ENCODE data around the gene FAF1. TPM values are rescaled to one million over a fixed set of nuclear protein-coding genes. Genes with fewer than 3 reads are reported as not detected.

Gene FAF1
- total and polyA plus RNA-seq, 4 donors = 27.2 to 51.6 (median 37.1) TPM

- 94 to 98% methylated on average over 3 of the region's 3 CpGs for WGBS, 2 donors
- TF ChIP-seq CTCF (IDR thresholded peaks at IDR 0.05; ENCODE audit: control extremely low read depth, extremely low read depth) = no peak
Observed at GRCh38 chr1:50684185-50684584, 275.9 kb downstream of the FAF1 start.

GRCh38 chr1:50681931-50682330 lies 278.1 kb downstream of the FAF1 start:
- no peaks in the 10 kb centered on the region for H3K36me3 ChIP-seq (ENCODE audit: control insufficient read depth in 4 of 4, insufficient read depth in 4 of 4, low read length in 4 of 4)
- ATAC-seq (ENCODE audit: insufficient read depth, low FRiP score) (no peak), DNase-seq (no peak)
- H3K27ac ChIP-seq (ENCODE audit: low read depth in 1 of 2, low read length in 1 of 2) = no peak overlapping the region
- no peaks in the 10 kb centered on the region for H3K4me1 ChIP-seq (ENCODE audit: control insufficient read depth in 5 of 5, insufficient read depth in 5 of 5, low read length in 5 of 5)
- H3K27me3 ChIP-seq (ENCODE audit: control insufficient read depth in 3 of 3, insufficient read depth in 3 of 3, low read length in 2 of 3) = no peaks in the 10 kb centered on the region
- 97 to 98% methylated on average over 3 of the region's 3 CpGs for WGBS, 2 donors
- no peak overlapping the region for H3K4me3 ChIP-seq
- TF ChIP-seq CTCF (IDR thresholded peaks at IDR 0.05; ENCODE audit: control extremely low read depth, extremely low read depth) = no peak
- H3K9me3 ChIP-seq (ENCODE audit: control insufficient read depth in 4 of 4, insufficient read depth in 3 of 4, low read length in 3 of 4) = no peaks in the 10 kb centered on the region
- no peak overlapping the region for H3K9ac ChIP-seq (ENCODE audit: insufficient read depth in 1 of 2, low read length in 2 of 2)

More at GRCh38 chr1:50684185-50684584, 275.9 kb downstream of the FAF1 start:
- DNase-seq (no peak), ATAC-seq (ENCODE audit: insufficient read depth, low FRiP score) (no peak)
- Histone ChIP-seq H3K4me3 (no peak overlapping the region), H3K4me1 (ENCODE audit: control insufficient read depth in 5 of 5, insufficient read depth in 5 of 5, low read length in 5 of 5) (no peaks in the 10 kb centered on the region), H3K27ac (ENCODE audit: low read depth in 1 of 2, low read length in 1 of 2) (no peak overlapping the region), H3K27me3 (ENCODE audit: control insufficient read depth in 3 of 3, insufficient read depth in 3 of 3, low read length in 2 of 3) (no peaks in the 10 kb centered on the region), H3K9me3 (ENCODE audit: control insufficient read depth in 4 of 4, insufficient read depth in 3 of 4, low read length in 3 of 4) (no peaks in the 10 kb centered on the region), H3K36me3 (ENCODE audit: control insufficient read depth in 4 of 4, insufficient read depth in 4 of 4, low read length in 4 of 4) (peaks cover 0 to 1% (median 0%) of the 10 kb centered on the region in 4 donors), H3K9ac (ENCODE audit: insufficient read depth in 1 of 2, low read length in 2 of 2) (no peak overlapping the region)

DNA sequence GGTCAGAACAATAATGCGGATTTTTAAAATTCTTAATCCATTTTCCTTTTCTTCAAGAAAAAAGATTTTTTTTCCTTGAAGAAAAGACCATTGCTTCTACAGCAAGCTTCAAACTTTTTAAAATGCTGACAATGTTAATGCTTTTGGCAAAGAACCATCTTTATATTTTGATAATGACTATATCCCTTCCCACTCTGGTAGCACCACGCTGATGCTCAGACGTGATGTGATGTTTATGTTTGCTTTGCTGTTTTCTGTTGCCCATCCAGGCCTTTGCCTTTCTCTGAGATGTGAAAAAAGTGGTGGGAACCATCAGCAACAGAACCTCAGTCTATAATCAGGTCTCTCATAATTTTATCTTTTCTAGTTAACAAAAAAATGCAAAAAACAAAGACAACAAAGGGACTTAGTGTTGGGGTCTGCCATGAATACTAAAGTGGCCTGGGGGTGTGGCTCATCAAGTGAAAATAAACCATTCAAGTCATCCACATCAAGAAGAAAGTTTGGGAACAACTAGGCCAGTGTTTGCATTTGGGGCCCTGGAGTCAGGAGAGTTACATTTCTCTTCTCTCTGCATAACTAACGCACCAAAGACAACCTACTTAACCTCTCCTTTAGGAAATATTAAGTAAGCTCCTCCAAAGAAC lies 292.2 kb downstream of the FAF1 start:
- DNase-seq (peak in 2 of 3 donors; percentile 37 to 40), ATAC-seq (ENCODE audit: insufficient read depth, low FRiP score) (no peak)
- no peak overlapping the region for H3K9ac ChIP-seq (ENCODE audit: insufficient read depth in 1 of 2, low read length in 2 of 2)
- H3K4me1 ChIP-seq (ENCODE audit: control insufficient read depth in 5 of 5, insufficient read depth in 5 of 5, low read length in 5 of 5) = peaks cover 2 to 30% (median 8%) of the 10 kb centered on the region in 5 donors
- no peaks in the 10 kb centered on the region for H3K9me3 ChIP-seq (ENCODE audit: control insufficient read depth in 4 of 4, insufficient read depth in 3 of 4, low read length in 3 of 4)
- H3K4me3 ChIP-seq = no peak overlapping the region
- H3K27ac ChIP-seq (ENCODE audit: low read depth in 1 of 2, low read length in 1 of 2) = no peak overlapping the region
- TF ChIP-seq CTCF (IDR thresholded peaks at IDR 0.05; ENCODE audit: control extremely low read depth, extremely low read depth) = no peak
- H3K36me3 ChIP-seq (ENCODE audit: control insufficient read depth in 4 of 4, insufficient read depth in 4 of 4, low read length in 4 of 4) = no peaks in the 10 kb centered on the region
- 62 to 74% methylated on average over 4 of the region's 4 CpGs for WGBS, 2 donors
- H3K27me3 ChIP-seq (ENCODE audit: control insufficient read depth in 3 of 3, insufficient read depth in 3 of 3, low read length in 2 of 3) = no peaks in the 10 kb centered on the region

DNA sequence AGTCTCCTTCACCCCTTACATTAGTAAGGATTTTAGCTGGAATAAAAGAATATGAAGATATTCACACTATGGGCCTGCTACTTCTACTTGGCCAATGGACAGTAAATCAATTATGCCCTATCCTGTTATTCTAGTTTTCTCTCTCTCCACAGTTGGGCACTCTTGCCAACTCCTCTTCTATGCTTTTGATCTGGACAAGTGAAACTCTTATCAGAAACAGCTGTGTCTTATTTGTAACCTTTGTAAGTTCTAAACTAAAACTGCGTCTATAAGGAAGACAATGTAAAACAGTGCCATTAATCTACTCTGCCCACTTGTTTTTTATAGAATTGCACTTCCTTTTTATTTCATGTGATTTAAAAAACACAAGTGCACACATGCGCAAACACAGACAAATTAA lies 292.8 kb downstream of the FAF1 start:
- no peaks in the 10 kb centered on the region for H3K36me3 ChIP-seq (ENCODE audit: control insufficient read depth in 4 of 4, insufficient read depth in 4 of 4, low read length in 4 of 4)
- H3K4me3 ChIP-seq = no peak overlapping the region
- ATAC-seq (ENCODE audit: insufficient read depth, low FRiP score) (no peak), DNase-seq (peak in 2 of 3 donors; percentile 2 to 18)
- no peaks in the 10 kb centered on the region for H3K9me3 ChIP-seq (ENCODE audit: control insufficient read depth in 4 of 4, insufficient read depth in 3 of 4, low read length in 3 of 4)
- no peak overlapping the region for H3K27ac ChIP-seq (ENCODE audit: low read depth in 1 of 2, low read length in 1 of 2)
- no peak for TF ChIP-seq CTCF (IDR thresholded peaks at IDR 0.05; ENCODE audit: control extremely low read depth, extremely low read depth)
- H3K27me3 ChIP-seq (ENCODE audit: control insufficient read depth in 3 of 3, insufficient read depth in 3 of 3, low read length in 2 of 3) = no peaks in the 10 kb centered on the region
- WGBS, 2 donors = 52 to 62% methylated on average over 2 of the region's 2 CpGs
- peaks cover 2 to 30% (median 8%) of the 10 kb centered on the region in 5 donors for H3K4me1 ChIP-seq (ENCODE audit: control insufficient read depth in 5 of 5, insufficient read depth in 5 of 5, low read length in 5 of 5)
- no peak overlapping the region for H3K9ac ChIP-seq (ENCODE audit: insufficient read depth in 1 of 2, low read length in 2 of 2)
